K562 (cell line): ENCODE data around the gene TIMP1.

Experiments
- HIVEP1 ChIP-seq: fragments of 250-450 bp; sonication (Bioruptor Pico); IDR thresholded peaks from 2 replicates; pipeline ENCODE4 v1.4.0; 2020; ENCODE audit warnings: mild to moderate bottlenecking
- PATZ1 ChIP-seq: fragments of 250-450 bp; sonication (Bioruptor Pico); IDR thresholded peaks from 2 replicates; pipeline ENCODE4 v1.5.0; 2020; ENCODE audit warnings: mild to moderate bottlenecking, borderline replicate concordance
- POLR2A ChIP-seq: fragments of 450-650 bp; conservative IDR thresholded peaks from 2 replicates; pipeline ENCODE4 v1.6.1; 2016
- REST ChIP-seq, 2 experiments: fragments of 450-650 bp; formaldehyde crosslinking in 1 of 2; IDR thresholded peaks; 2 replicates each; pipeline versions ENCODE4 v1.4.0 to v1.6.1; 2014 to 2020; ENCODE audit warnings: mild to moderate bottlenecking in 2 of 2, borderline replicate concordance in 1 of 2, low read depth in 1 of 2
- TAF1 ChIP-seq: IDR thresholded peaks from 2 replicates; pipeline ENCODE4 v1.6.1; 2011; ENCODE audit warnings: mild to moderate bottlenecking, low read length, moderate library complexity; ENCODE audit not compliant: insufficient read depth, control insufficient read depth, severe bottlenecking; ENCODE audit errors: extremely low read depth
- YY1 ChIP-seq, 3 experiments: IDR thresholded peaks; 2 replicates each; pipeline ENCODE4 v1.6.1; 2011; ENCODE audit warnings: low read length in 2 of 3, mild to moderate bottlenecking in 2 of 3, moderate library complexity in 2 of 3, borderline replicate concordance in 1 of 3, control low read depth in 1 of 3, low read depth in 1 of 3; ENCODE audit not compliant: insufficient read depth in 3 of 3, insufficient replicate concordance in 2 of 3, control insufficient read depth in 1 of 3, insufficient read length in 1 of 3; ENCODE audit errors: extremely low read depth in 1 of 3
- TF ChIP-seq, protein P1 (sequence below), 2 experiments: IDR thresholded peaks; 2 replicates each; pipeline ENCODE4 v1.6.1; 2012; ENCODE audit warnings: improper control_type of control experiment in 2 of 2, low read depth in 2 of 2, low read length in 2 of 2, borderline replicate concordance in 1 of 2

DNA sequence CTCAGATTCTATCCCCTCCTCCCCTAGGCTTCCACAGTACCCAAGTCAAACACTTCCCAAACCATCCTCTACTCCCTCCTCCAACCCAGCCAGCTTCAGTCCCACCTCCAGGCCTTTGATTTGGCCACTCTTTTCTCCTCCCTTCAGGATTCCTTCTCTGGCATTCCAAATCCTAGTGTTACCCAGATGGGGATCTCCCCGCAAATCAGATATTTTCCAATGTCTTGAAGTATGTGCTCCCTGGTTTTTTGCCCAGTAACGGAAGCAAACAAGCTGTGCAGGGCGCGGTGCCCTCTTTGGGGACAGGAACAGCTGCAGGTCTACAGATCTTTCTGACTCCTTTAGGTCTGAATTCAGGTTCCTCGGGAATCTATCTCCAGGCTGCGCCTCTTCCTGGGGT lies 39.6 kb downstream of the TIMP1 start:
- no peak for TF ChIP-seq YY1 (IDR thresholded peaks at IDR 0.05; ENCODE audit: borderline replicate concordance in 1 of 3, control insufficient read depth in 1 of 3, extremely low read depth in 1 of 3, insufficient read depth in 3 of 3, insufficient read length in 1 of 3, insufficient replicate concordance in 2 of 3, low read depth in 1 of 3, low read length in 2 of 3)
- no peak for TF ChIP-seq TAF1
- no peak for TF ChIP-seq REST (IDR thresholded peaks at IDR 0.05; ENCODE audit: borderline replicate concordance)
- TF ChIP-seq REST (CRISPR knock-in tag; IDR thresholded peaks at IDR 0.05; ENCODE audit: low read depth), result no peak
- TF ChIP-seq PATZ1, result no peak
- TF ChIP-seq HIVEP1 (CRISPR knock-in tag), result no peak
- TF ChIP-seq, protein P1, sequence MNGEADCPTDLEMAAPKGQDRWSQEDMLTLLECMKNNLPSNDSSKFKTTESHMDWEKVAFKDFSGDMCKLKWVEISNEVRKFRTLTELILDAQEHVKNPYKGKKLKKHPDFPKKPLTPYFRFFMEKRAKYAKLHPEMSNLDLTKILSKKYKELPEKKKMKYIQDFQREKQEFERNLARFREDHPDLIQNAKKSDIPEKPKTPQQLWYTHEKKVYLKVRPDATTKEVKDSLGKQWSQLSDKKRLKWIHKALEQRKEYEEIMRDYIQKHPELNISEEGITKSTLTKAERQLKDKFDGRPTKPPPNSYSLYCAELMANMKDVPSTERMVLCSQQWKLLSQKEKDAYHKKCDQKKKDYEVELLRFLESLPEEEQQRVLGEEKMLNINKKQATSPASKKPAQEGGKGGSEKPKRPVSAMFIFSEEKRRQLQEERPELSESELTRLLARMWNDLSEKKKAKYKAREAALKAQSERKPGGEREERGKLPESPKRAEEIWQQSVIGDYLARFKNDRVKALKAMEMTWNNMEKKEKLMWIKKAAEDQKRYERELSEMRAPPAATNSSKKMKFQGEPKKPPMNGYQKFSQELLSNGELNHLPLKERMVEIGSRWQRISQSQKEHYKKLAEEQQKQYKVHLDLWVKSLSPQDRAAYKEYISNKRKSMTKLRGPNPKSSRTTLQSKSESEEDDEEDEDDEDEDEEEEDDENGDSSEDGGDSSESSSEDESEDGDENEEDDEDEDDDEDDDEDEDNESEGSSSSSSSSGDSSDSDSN (IDR thresholded peaks at IDR 0.05; ENCODE audit: borderline replicate concordance in 1 of 2, low read depth in 2 of 2, low read length in 2 of 2), result no peak
- no peak for TF ChIP-seq POLR2A
